HEK293T (cell line): ENCODE results near the gene SLC38A9.
"Not testable (repeated sequence)": the region's sequence is repeated elsewhere in the genome, so short reads cannot be mapped to it uniquely, and the experiment has no call there.

Source experiments
- CTCF ChIA-PET: fragments of 350-600 bp; formaldehyde crosslinking; extraction: SDS; loops from one replicate; lab custom pipeline; 2021; ENCODE audit warnings: antibody characterized with exemption, inconsistent platforms; lab: Yijun Ruan, JAX
- POLR2A ChIA-PET: fragments of 350-600 bp; formaldehyde crosslinking; extraction: SDS; loops from one replicate; lab custom pipeline; 2020; ENCODE audit warnings: antibody characterized with exemption, inconsistent platforms; lab: Yijun Ruan, JAX
- DNase-seq: peaks from one replicate; pipeline ENCODE4 v3.0.0; 2012; ENCODE audit warnings: mixed read lengths; ENCODE audit errors: extremely low spot score
- ARNT ChIP-seq: fragments of 450-650 bp; IDR thresholded peaks from 2 replicates; pipeline ENCODE4 v1.6.1; 2017; ENCODE audit warnings: mild to moderate bottlenecking
- BHLHE40 ChIP-seq: fragments of 450-650 bp; IDR thresholded peaks from 2 replicates; pipeline ENCODE4 v1.6.1; 2016; ENCODE audit warnings: mild to moderate bottlenecking, moderate library complexity, borderline replicate concordance
- CTBP1 ChIP-seq: fragments of 450-650 bp; IDR thresholded peaks from 2 replicates; pipeline ENCODE4 v1.6.1; 2016; ENCODE audit warnings: borderline replicate concordance
- ELF4 ChIP-seq: fragments of 450-650 bp; IDR thresholded peaks from 2 replicates; pipeline ENCODE4 v1.6.1; 2017; ENCODE audit warnings: antibody characterized with exemption
- FOXA1 ChIP-seq: fragments of 450-650 bp; IDR thresholded peaks from 2 replicates; pipeline ENCODE4 v1.6.1; 2016; ENCODE audit warnings: mild to moderate bottlenecking
- FOXK2 ChIP-seq: fragments of 450-650 bp; IDR thresholded peaks from 2 replicates; pipeline ENCODE4 v1.6.1; 2016; ENCODE audit warnings: mild to moderate bottlenecking
- FOXM1 ChIP-seq: fragments of 450-650 bp; IDR thresholded peaks from 2 replicates; pipeline ENCODE4 v1.6.1; 2017; ENCODE audit warnings: mild to moderate bottlenecking, borderline replicate concordance
- HDGF ChIP-seq: fragments of 450-650 bp; IDR thresholded peaks from 2 replicates; pipeline ENCODE4 v1.6.1; 2017; ENCODE audit warnings: antibody characterized with exemption, borderline replicate concordance
- L3MBTL2 ChIP-seq: fragments of 450-650 bp; conservative IDR thresholded peaks from 2 replicates; pipeline ENCODE4 v1.6.1; 2016; ENCODE audit warnings: mild to moderate bottlenecking
- LEF1 ChIP-seq: fragments of 450-650 bp; IDR thresholded peaks from 2 replicates; pipeline ENCODE4 v1.6.1; 2017; ENCODE audit warnings: mild to moderate bottlenecking, borderline replicate concordance
- NFRKB ChIP-seq: fragments of 450-650 bp; IDR thresholded peaks from 2 replicates; pipeline ENCODE4 v1.6.1; 2016; ENCODE audit warnings: mild to moderate bottlenecking, moderate library complexity
- PKNOX1 ChIP-seq: fragments of 450-650 bp; IDR thresholded peaks from 2 replicates; pipeline ENCODE4 v1.6.1; 2016
- SP1 ChIP-seq: fragments of 450-650 bp; IDR thresholded peaks from 2 replicates; pipeline ENCODE4 v1.6.1; 2017
- SUZ12 ChIP-seq: fragments of 450-650 bp; IDR thresholded peaks from 2 replicates; pipeline ENCODE4 v1.6.1; 2016; ENCODE audit warnings: mild to moderate bottlenecking
- TARDBP ChIP-seq: fragments of 450-650 bp; IDR thresholded peaks from 2 replicates; pipeline ENCODE4 v1.6.1; 2016
- ZNF384 ChIP-seq: fragments of 450-650 bp; IDR thresholded peaks from 2 replicates; pipeline ENCODE4 v1.6.1; 2016

SLC38A9 gene

GRCh38 chr5:55613112-55613868 is 98.8 kb downstream of the SLC38A9 start:
- CTCF ChIA-PET = no interaction called here
- DNase-seq = no peak

GRCh38 chr5:55610542-55610941 is 101.6 kb downstream of the SLC38A9 start:
- no peak for DNase-seq
- ChIA-PET CTCF (no interaction called here), POLR2A (no interaction called here)
- TF ChIP-seq ELF4 (no peak), SUZ12 (no peak), PKNOX1 (no peak), HDGF (no peak), FOXK2 (no peak), NFRKB (no peak), BHLHE40 (no peak), TARDBP (no peak), LEF1 (no peak), SP1 (no peak), L3MBTL2 (no peak), FOXM1 (no peak)

More at GRCh38 chr5:55613112-55613868, 98.8 kb downstream of the SLC38A9 start:
- POLR2A ChIA-PET = no interaction called here
- TF ChIP-seq NFRKB (no peak), L3MBTL2 (no peak), BHLHE40 (no peak), ELF4 (no peak), CTBP1 (no peak), PKNOX1 (no peak), FOXK2 (no peak)

GRCh38 chr5:55609413-55609812 is 102.7 kb downstream of the SLC38A9 start:
- ChIA-PET CTCF (no interaction called here), POLR2A (no interaction called here)
- TF ChIP-seq NFRKB (no peak), L3MBTL2 (no peak), PKNOX1 (no peak), FOXA1 (no peak), ARNT (no peak), FOXK2 (no peak), BHLHE40 (no peak), ELF4 (no peak), CTBP1 (no peak), SP1 (no peak), SUZ12 (no peak), LEF1 (no peak), FOXM1 (no peak), ZNF384 (no peak), TARDBP (no peak), HDGF (no peak)
- DNase-seq = no peak

- TF ChIP-seq L3MBTL2 (no peak), TARDBP (no peak), LEF1 (no peak), PKNOX1 (no peak), ZNF384 (no peak), ARNT (no peak), SUZ12 (no peak), BHLHE40 (no peak), FOXK2 (no peak), NFRKB (no peak), ELF4 (no peak), FOXA1 (no peak), HDGF (no peak), CTBP1 (no peak), FOXM1 (no peak), SP1 (no peak)
- POLR2A ChIA-PET = no interaction called here
- no peak for DNase-seq
- CTCF ChIA-PET = no interaction called here
Observed at GRCh38 chr5:55608595-55609349, 103.4 kb downstream of the SLC38A9 start.

- CTCF ChIA-PET, DNase-seq, POLR2A ChIA-PET: not testable (repeated sequence)
Observed at GRCh38 chr5:55607309-55607708, 104.8 kb downstream of the SLC38A9 start.
